ENCODE data around the gene PTPN4. TPM values are rescaled to one million over a fixed set of nuclear protein-coding genes. Genes with fewer than 3 reads are reported as not detected.

PTPN4 gene
- total and polyA plus RNA-seq, 2 experiments from 2014 or later = 41.6 to 90.4 TPM

GRCh38 chr2:119721043-119721442 lies 38.7 kb upstream of the PTPN4 start:
- Histone ChIP-seq H2AFZ (no peak overlapping the region), H3K27ac (ENCODE audit: low read depth) (no peak overlapping the region), H3K27me3 (ENCODE audit: insufficient read depth) (no peaks in the 10 kb centered on the region), H3K4me2 (no peak overlapping the region), H3K79me2 (replicated peaks; ENCODE audit: insufficient read depth) (no peaks in the 10 kb centered on the region), H3K9me2 (ENCODE audit: insufficient read depth) (no peaks in the 10 kb centered on the region), H4K20me1 (replicated peaks; ENCODE audit: insufficient read depth) (no peaks in the 10 kb centered on the region), H3K36me3 (ENCODE audit: insufficient read depth) (no peaks in the 10 kb centered on the region), H3K4me1 (ENCODE audit: insufficient read depth) (peaks cover 7% of the 10 kb centered on the region; the same call in 1 of the 2 replicates), H3F3A (replicated peaks; ENCODE audit: low read depth) (no peaks in the 10 kb centered on the region), H3K4me3 (no peak overlapping the region)
- H3K4me1 Mint-ChIP-seq = peaks cover 10% of the 10 kb centered on the region
- no peak for ATAC-seq
- TF ChIP-seq NANOG (IDR thresholded peaks at IDR 0.05; ENCODE audit: borderline replicate concordance) = no peak
- no peak for TF ChIP-seq CTCF (conservative IDR thresholded peaks at IDR 0.05; ENCODE audit: low read depth in 2 of 2)
- TF ChIP-seq ZNF114 (CRISPR knock-in tag; IDR thresholded peaks at IDR 0.05) = no peak
- TF ChIP-seq REST (IDR thresholded peaks at IDR 0.05; ENCODE audit: unreplicated experiment) = no peak
- no peak for TF ChIP-seq EZH2phosphoT487 (IDR thresholded peaks at IDR 0.05; ENCODE audit: unreplicated experiment)
- no peak for TF ChIP-seq STAT1 (IDR thresholded peaks at IDR 0.05; ENCODE audit: unreplicated experiment)
- TF ChIP-seq JUNB (IDR thresholded peaks at IDR 0.05; ENCODE audit: unreplicated experiment) = no peak
- no peak for TF ChIP-seq ZNF462 (CRISPR knock-in tag; IDR thresholded peaks at IDR 0.05)
- TF ChIP-seq EZH2 (IDR thresholded peaks at IDR 0.05; ENCODE audit: low read depth, unreplicated experiment) = no peak
- TF ChIP-seq POLR2AphosphoS5 (IDR thresholded peaks at IDR 0.05; ENCODE audit: low read depth) = no peak
- TF ChIP-seq ZNF331 (CRISPR knock-in tag; IDR thresholded peaks at IDR 0.05; ENCODE audit: low read depth) = no peak
- no peak for TF ChIP-seq ETS1 (IDR thresholded peaks at IDR 0.05)
- no peak for TF ChIP-seq CREB1 (CRISPR knock-in tag; IDR thresholded peaks at IDR 0.05; ENCODE audit: low read depth)
- no peak for DNase-seq (ENCODE audit: low spot score)
- 0 out of 3 replicates have a peak, but pooled peaks cover 3% of the 10 kb centered on the region for H3K36me3 Mint-ChIP-seq (ENCODE audit: low read depth)
- no peak overlapping the region for H3K4me3 Mint-ChIP-seq
- H3K27ac Mint-ChIP-seq = no peak overlapping the region
- H3K27me3 Mint-ChIP-seq (ENCODE audit: insufficient read depth, low read depth, poor library complexity) = peaks cover 4% of the 10 kb centered on the region
- H3K9me3 Mint-ChIP-seq = peaks cover 9% of the 10 kb centered on the region; the same call in 2 of the 3 replicates

Data from GM23338 (cell line).